ENCODE measurements around the gene ADGRL3.

DNA sequence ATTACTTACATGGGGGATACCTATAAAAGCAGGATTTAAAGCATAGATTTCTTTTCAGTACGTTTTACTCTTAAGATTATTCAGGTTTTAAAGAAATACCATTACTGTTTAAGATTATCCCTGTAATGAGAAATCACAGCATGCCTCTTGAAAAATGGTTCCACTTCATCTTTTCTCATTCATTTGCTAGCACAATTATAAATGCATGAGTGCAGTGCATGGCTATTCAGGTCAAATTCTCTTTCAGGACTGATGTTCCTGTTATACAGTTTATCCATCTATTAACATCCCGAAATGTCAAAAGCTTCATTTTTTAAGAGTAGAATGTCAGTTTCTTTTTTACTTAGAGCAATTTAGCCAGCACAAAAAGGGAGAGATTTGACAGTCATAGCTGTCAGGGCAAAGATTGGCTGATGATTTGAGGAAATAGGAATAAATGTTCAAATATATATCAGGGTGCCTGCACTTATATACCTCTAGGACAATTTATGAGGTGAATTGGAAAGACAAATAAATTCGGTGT is 135.2 kb downstream of the ADGRL3 start:
- TF ChIP-seq, protein P1, sequence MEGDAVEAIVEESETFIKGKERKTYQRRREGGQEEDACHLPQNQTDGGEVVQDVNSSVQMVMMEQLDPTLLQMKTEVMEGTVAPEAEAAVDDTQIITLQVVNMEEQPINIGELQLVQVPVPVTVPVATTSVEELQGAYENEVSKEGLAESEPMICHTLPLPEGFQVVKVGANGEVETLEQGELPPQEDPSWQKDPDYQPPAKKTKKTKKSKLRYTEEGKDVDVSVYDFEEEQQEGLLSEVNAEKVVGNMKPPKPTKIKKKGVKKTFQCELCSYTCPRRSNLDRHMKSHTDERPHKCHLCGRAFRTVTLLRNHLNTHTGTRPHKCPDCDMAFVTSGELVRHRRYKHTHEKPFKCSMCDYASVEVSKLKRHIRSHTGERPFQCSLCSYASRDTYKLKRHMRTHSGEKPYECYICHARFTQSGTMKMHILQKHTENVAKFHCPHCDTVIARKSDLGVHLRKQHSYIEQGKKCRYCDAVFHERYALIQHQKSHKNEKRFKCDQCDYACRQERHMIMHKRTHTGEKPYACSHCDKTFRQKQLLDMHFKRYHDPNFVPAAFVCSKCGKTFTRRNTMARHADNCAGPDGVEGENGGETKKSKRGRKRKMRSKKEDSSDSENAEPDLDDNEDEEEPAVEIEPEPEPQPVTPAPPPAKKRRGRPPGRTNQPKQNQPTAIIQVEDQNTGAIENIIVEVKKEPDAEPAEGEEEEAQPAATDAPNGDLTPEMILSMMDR (IDR thresholded peaks at IDR 0.05; ENCODE audit: low read depth, low read length, missing input control), result no peak
- TF ChIP-seq, protein P2, sequence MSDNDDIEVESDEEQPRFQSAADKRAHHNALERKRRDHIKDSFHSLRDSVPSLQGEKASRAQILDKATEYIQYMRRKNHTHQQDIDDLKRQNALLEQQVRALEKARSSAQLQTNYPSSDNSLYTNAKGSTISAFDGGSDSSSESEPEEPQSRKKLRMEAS (IDR thresholded peaks at IDR 0.05), result no peak
- no peak for TF ChIP-seq SP1 (IDR thresholded peaks at IDR 0.05)
- TF ChIP-seq, protein P3, sequence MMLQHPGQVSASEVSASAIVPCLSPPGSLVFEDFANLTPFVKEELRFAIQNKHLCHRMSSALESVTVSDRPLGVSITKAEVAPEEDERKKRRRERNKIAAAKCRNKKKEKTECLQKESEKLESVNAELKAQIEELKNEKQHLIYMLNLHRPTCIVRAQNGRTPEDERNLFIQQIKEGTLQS (IDR thresholded peaks at IDR 0.05), result no peak
- no peak for TF ChIP-seq JUND (IDR thresholded peaks at IDR 0.05)
- TF ChIP-seq TAF1 (conservative IDR thresholded peaks at IDR 0.05), result no peak

All from liver (tissue), 3 donors.